GM19324 (cell line): ENCODE measurements around the gene KRT26.

Experiments
- ATAC-seq: cut with Tn5 transposase; IDR thresholded peaks from one replicate; pipeline ENCODE4 v1.9.1; 2021; ENCODE audit warnings: mild to moderate bottlenecking, moderate library complexity; ENCODE audit not compliant: unreplicated experiment, low FRiP score

KRT26 gene

DNA sequence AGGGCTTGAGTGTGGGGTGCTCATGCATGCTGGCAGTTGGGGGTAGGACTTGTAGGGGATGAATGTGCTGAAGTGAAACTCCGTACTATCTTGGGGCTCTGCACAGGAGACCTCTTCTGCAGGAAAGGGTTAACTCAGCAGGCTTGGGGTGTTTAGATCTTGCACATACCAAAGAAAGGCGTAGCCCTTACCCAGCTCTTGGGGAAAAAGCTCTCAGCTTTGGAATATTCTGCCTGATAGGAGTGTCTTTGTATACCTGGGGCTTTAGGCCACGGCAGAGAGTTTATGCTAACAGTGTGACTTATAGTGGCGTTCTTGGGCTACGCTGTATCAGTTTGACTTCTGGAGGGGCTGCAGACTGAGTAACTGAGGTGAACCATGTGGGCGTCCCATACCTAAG, 38.0 kb downstream of the KRT26 start:
- no peak for ATAC-seq

DNA sequence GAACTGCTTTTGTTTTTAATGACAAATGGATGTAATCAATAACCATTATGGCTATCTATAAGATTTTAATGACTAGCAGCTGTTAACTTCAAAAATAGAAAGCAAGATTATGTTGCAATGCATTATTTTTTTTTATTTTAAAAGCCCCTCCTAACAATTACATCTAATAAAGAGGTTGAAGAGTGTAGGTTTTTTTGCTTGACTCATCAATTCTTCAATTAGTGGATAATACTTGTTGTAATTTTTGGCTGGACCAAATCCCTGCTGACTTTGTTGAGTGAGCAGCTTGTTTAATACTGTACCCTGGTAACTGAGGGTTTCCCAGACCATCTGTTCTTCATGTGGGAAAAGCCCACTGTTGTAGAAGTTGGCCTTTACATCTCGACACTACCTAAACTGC, 41.0 kb downstream of the KRT26 start:
- ATAC-seq, result no peak

DNA sequence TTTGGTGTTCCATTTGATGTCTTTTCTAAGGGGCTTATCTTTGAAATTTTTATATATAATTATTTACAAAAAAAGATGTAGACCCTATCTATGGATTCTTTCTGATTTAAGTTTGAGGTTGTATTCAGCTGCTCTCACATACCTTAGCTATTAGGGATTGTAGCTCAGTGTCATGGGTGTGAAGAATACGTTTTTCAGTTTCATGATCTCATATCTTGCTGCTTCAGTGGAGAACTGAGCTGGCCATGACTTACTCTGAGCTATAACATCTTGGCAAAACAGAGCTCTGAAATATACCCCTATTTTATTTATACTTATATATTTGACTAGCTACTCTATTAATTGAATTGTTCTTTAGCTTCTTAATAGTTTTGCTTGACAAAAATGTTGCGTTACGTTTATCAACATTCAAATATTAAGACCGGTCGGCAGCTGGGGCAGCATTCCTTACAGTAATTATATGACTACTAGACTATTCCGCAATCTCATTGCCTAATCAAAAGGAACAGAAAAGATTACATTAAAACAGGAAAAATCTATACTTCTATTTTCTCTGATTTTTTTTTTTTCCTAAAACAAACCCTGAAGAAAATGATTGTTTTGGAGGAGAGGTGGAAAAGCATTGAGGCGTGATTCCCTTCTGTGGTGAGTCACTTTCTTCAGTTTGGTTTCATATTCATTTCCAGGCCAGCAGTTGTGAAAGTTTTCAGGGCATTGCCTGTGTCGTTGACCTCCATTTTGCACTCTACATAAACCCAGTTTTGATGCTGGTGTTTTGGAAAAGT, 44.4 kb downstream of the KRT26 start:
- no peak for ATAC-seq

DNA sequence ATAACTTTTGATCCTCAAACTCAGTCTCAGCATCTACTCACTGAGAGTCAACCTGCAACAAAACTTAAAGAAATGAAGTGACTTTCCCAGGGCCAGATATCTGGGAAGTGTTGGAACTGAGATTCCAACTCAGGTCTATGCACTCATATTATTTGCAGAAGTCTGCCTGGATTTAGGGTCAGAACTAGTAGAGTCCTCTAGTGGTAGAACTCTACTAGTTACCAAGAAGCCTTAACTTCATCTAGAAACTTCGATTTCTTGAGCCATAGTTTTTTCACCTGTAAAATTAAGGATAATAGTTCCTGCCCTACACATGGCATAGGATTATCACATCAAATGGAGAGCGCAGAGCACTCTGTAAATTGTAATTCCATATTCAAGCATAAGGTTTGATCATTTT, 45.1 kb downstream of the KRT26 start:
- ATAC-seq, result no peak

DNA sequence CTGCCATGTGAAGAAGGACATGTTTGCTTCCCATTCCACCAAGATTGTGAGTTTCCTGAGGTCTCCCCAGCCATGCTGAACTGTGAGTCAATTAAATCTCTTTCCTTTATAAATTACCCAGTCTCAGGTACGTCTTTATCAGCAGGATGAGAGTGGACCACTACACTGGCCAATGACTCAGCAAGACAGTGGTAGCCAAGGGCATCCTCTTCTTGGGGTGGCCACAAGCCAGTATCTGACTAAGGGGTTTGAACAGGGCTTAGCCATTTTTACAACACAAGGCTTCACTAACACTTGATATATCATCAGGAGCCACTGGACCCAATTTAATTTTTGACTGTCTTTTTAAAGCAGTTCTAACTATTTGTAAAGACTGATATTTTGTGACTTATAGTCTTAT, 47.3 kb downstream of the KRT26 start:
- ATAC-seq, result no peak

DNA sequence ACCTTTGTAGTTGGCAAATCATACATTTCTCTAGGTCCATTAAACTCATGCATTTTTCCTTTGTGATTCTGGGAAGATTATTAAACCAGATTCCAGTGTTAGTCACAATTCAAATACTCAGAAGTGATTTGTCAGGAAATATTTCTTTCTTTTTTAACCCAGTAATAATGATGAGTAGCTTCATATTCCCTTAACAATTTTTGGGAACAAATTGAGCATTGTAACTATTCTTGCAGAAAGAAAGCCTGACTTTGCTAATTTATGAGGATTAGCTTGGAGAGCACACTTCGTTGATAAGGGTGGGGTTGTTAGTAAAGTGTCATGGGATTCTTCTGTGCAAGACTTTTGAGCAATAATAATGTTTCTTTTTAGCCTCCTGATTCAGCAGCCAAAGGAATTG, 49.8 kb downstream of the KRT26 start:
- ATAC-seq, result no peak

DNA sequence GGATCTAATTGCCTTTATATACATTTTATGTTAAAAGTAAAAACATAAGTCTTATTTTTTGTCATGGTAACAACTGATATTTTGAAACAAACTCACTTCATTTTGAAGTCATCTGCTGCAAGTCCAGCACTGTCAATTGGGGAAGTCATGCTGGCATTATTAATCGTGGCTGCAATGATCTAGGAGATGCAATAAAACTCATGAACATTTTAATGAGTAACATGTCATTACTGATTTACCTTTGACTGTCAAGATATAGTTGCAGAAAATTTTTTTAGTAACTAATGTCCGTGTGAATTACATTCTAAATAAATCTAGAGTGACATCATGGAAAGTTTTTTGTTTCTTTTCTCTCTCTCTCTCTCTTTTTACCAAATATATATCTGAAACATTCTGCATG, 51.1 kb downstream of the KRT26 start:
- no peak for ATAC-seq

DNA sequence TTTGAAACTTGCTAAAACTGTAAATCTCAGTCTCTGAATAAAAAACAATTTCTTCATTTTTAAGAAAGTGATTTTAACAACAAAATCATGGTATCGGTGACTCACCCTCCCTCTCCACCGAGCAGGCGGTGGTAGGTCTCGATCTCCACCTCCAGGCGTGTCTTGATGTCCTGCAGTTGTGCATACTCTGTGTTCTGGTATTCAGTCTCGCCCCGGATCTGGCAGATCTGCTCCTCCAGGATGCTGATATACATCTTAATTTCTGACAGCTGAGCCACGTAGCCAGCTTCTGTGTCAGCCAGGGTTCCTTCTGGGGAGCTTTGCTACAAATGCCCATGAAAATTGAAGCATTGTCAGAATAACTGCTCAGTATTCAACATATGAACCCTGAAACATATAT, 53.1 kb downstream of the KRT26 start:
- ATAC-seq, result no peak

DNA sequence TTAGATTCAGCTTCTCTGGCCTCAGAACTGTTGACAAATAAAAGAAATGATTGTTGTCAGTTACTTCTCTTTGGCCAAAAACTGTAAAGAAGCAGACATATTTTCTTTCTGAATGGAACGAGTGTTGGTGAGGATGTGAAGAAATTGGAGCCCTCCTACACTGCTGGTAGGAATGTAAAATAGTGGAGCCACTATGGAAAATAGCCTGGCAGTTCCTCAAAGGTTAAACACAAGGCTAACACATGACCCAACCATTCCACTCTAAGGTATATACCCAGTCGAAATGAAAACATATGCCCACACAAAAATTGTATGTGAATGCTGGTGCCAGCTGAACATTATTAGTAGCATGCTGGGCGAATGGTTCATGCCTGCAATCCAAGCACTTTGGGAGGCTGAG, 54.2 kb downstream of the KRT26 start:
- ATAC-seq, result no peak
